Loucy (cell line): Measurements from ENCODE around the gene CACNA2D3.

Experiments
- H2AFZ ChIP-seq: fragments of 200-600 bp; sonication (generic); 2 replicates; pipeline ENCODE4 v1.6.0; 2016; ENCODE audit warnings: antibody characterized with exemption, mild to moderate bottlenecking, low read length, moderate library complexity
- H3F3A ChIP-seq: fragments of 200-600 bp; 2 replicates; pipeline ENCODE4 v1.6.0; 2016; ENCODE audit warnings: antibody characterized with exemption, low read depth, mild to moderate bottlenecking
- H3K27me3 ChIP-seq: fragments of 200-600 bp; sonication (generic); 2 replicates; pipeline ENCODE4 v1.6.1; 2014; ENCODE audit warnings: low read length, mild to moderate bottlenecking; ENCODE audit not compliant: insufficient read depth, poor library complexity, severe bottlenecking
- H3K36me3 ChIP-seq: fragments of 200-600 bp; sonication (generic); 2 replicates; pipeline ENCODE4 v1.6.1; 2016; ENCODE audit warnings: low read length; ENCODE audit not compliant: insufficient read depth
- H3K4me1 ChIP-seq: fragments of 200-600 bp; sonication (generic); 2 replicates; pipeline ENCODE4 v1.5.1; 2014; ENCODE audit warnings: low read length, mild to moderate bottlenecking; ENCODE audit not compliant: insufficient read depth, poor library complexity, severe bottlenecking
- H3K4me2 ChIP-seq: fragments of 200-600 bp; sonication (generic); 2 replicates; pipeline ENCODE4 v1.6.0; 2014; ENCODE audit warnings: antibody characterized with exemption, low read length, low read depth, mild to moderate bottlenecking; ENCODE audit not compliant: poor library complexity, severe bottlenecking
- H3K4me3 ChIP-seq: fragments of 200-600 bp; sonication (generic); 2 replicates; pipeline ENCODE4 v1.5.1; 2014; ENCODE audit warnings: low read length, mild to moderate bottlenecking, mixed read lengths; ENCODE audit not compliant: poor library complexity, severe bottlenecking
- H3K79me2 ChIP-seq: fragments of 200-600 bp; sonication (generic); 2 replicates; pipeline ENCODE4 v1.6.1; 2014; ENCODE audit warnings: low read length; ENCODE audit not compliant: insufficient read depth
- H3K9ac ChIP-seq: fragments of 200-600 bp; sonication (generic); 2 replicates; pipeline ENCODE4 v1.6.0; 2014; ENCODE audit warnings: mild to moderate bottlenecking, low read depth, low read length, moderate library complexity; ENCODE audit not compliant: poor library complexity, severe bottlenecking
- H3K9me2 ChIP-seq: fragments of 200-600 bp; sonication (generic); replicated peaks from 2 replicates; pipeline ENCODE4 v1.6.1; 2016; ENCODE audit warnings: low read depth, low read length, mixed read lengths
- H3K9me3 ChIP-seq: fragments of 200-600 bp; sonication (generic); 2 replicates; pipeline ENCODE4 v1.6.1; 2014; ENCODE audit warnings: mild to moderate bottlenecking, antibody characterized with exemption, low read length, low read depth; ENCODE audit not compliant: insufficient read depth
- H4K20me1 ChIP-seq: fragments of 200-600 bp; sonication (generic); 2 replicates; pipeline ENCODE4 v1.6.0; 2014; ENCODE audit warnings: antibody characterized with exemption, low read length, mild to moderate bottlenecking; ENCODE audit not compliant: insufficient read depth, poor library complexity, severe bottlenecking
- CTCF ChIP-seq: fragments of 200-600 bp; sonication (generic); conservative IDR thresholded peaks from 2 replicates; pipeline ENCODE4 v1.5.1; 2014; ENCODE audit warnings: mild to moderate bottlenecking, antibody characterized with exemption, low read length
- EZH2phosphoT487 ChIP-seq: fragments of 200-600 bp; IDR thresholded peaks from 2 replicates; pipeline ENCODE4 v1.6.1; 2018; ENCODE audit warnings: antibody characterized with exemption, mild to moderate bottlenecking, moderate library complexity, borderline replicate concordance

Gene CACNA2D3

DNA sequence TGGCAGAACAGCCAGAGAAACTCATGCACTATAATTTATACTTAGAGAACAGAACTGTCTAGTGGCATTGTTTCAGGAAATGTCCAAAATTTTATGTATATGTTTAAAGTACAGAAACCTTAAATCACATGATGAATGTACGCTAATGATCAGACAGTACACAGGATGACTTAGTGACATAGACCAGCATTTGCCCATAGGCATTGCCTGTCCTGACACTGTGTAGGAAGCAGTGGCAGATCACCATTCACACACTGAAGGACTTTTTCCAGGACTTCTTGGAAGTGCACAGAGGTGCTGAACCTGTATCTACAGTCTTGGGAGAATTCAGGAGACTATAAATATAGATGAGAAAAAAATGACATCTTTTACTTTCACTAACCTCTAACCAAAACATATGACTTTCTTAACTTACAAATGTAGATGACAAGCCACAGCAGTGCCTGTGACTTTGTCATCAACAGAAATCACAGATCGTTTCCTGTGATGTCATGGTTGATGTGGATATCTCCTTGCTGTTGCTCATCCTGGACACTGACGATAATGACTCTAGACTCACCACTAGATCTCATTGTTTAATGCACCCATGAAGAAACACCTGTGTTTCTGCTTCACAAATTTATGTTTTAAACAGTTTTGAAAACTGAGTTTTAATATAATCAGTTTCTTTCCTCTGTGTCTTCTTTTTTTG lies 183.2 kb downstream of the CACNA2D3 start:
- Histone ChIP-seq H3K4me3 (no peak overlapping the region), H3K27me3 (no peaks in the 10 kb centered on the region), H3F3A (no peaks in the 10 kb centered on the region), H4K20me1 (no peaks in the 10 kb centered on the region), H3K4me2 (no peak overlapping the region), H3K36me3 (no peaks in the 10 kb centered on the region), H3K9ac (no peak overlapping the region), H3K79me2 (no peaks in the 10 kb centered on the region), H3K4me1 (no peaks in the 10 kb centered on the region), H3K9me2 (no peaks in the 10 kb centered on the region), H2AFZ (no peak overlapping the region), H3K9me3 (no peaks in the 10 kb centered on the region)
- no peak for TF ChIP-seq EZH2phosphoT487
- TF ChIP-seq CTCF = no peak

GRCh38 chr3:54307566-54308180 lies 185.3 kb downstream of the CACNA2D3 start:
- Histone ChIP-seq H3K4me1 (no peaks in the 10 kb centered on the region), H3K9me3 (no peaks in the 10 kb centered on the region), H3K9me2 (no peaks in the 10 kb centered on the region), H2AFZ (no peak overlapping the region), H3F3A (no peaks in the 10 kb centered on the region), H3K79me2 (no peaks in the 10 kb centered on the region), H3K4me3 (no peak overlapping the region), H4K20me1 (no peaks in the 10 kb centered on the region), H3K27me3 (no peaks in the 10 kb centered on the region), H3K4me2 (no peak overlapping the region), H3K36me3 (no peaks in the 10 kb centered on the region), H3K9ac (no peak overlapping the region)
- TF ChIP-seq CTCF = no peak
- no peak for TF ChIP-seq EZH2phosphoT487

GRCh38 chr3:54309601-54310000 lies 187.2 kb downstream of the CACNA2D3 start:
- Histone ChIP-seq H3K36me3 (no peaks in the 10 kb centered on the region), H3K4me3 (no peak overlapping the region), H2AFZ (no peak overlapping the region), H3K9ac (no peak overlapping the region), H3K9me3 (no peaks in the 10 kb centered on the region), H3K27me3 (no peaks in the 10 kb centered on the region), H3K79me2 (no peaks in the 10 kb centered on the region), H3F3A (no peaks in the 10 kb centered on the region), H3K4me1 (no peaks in the 10 kb centered on the region), H3K4me2 (no peak overlapping the region), H4K20me1 (no peaks in the 10 kb centered on the region), H3K9me2 (no peaks in the 10 kb centered on the region)
- TF ChIP-seq EZH2phosphoT487 (no peak), CTCF (no peak)
